ENCODE results near the gene SORCS2.

- no peak for TF ChIP-seq CTCF (IDR thresholded peaks at IDR 0.05)
- TF ChIP-seq EZH2 (IDR thresholded peaks at IDR 0.05; ENCODE audit: borderline replicate concordance, insufficient read depth, low read depth, low read length, poor library complexity, severe bottlenecking): no peak
Measured at GRCh38 chr4:7723625-7724024, 531.3 kb downstream of the SORCS2 start.
